HepG2 (cell line): ENCODE measurements around the gene SRCAP. TPM values are rescaled to one million over a fixed set of nuclear protein-coding genes. Genes with fewer than 3 reads are reported as not detected.

ENCODE experiments used
- CEBPG ChIP-seq: IDR thresholded peaks from 2 replicates; pipeline ENCODE4 v1.6.1; 2016
- ELF4 ChIP-seq: sonication (generic); formaldehyde crosslinking; IDR thresholded peaks from 2 replicates; pipeline ENCODE4 v1.5.0; 2020; ENCODE audit warnings: missing genetic modification reagents, mild to moderate bottlenecking, moderate library complexity, borderline replicate concordance
- HCFC1 ChIP-seq: fragments of 150-350 bp; IDR thresholded peaks from 2 replicates; pipeline ENCODE4 v1.6.1; 2014; ENCODE audit warnings: low read depth, low read length
- MAZ ChIP-seq, 2 experiments: sonication (generic) in 1 of 2; formaldehyde crosslinking in 1 of 2; IDR thresholded peaks; 2 replicates each; pipeline versions ENCODE4 v1.5.0 to v1.6.1; 2012 to 2020; ENCODE audit warnings: low read depth in 2 of 2, mild to moderate bottlenecking in 2 of 2, borderline replicate concordance in 1 of 2, improper control_type of control experiment in 1 of 2, low read length in 1 of 2, missing genetic modification reagents in 1 of 2, moderate library complexity in 1 of 2
- NBN ChIP-seq: fragments of 450-650 bp; conservative IDR thresholded peaks from 2 replicates; pipeline ENCODE4 v1.6.1; 2017
- RNF2 ChIP-seq: fragments of 450-650 bp; conservative IDR thresholded peaks from 2 replicates; pipeline ENCODE4 v1.6.1; 2016; ENCODE audit warnings: low read depth
- SMAD9 ChIP-seq: sonication (generic); formaldehyde crosslinking; IDR thresholded peaks from 2 replicates; pipeline ENCODE4 v1.5.1; 2020; ENCODE audit warnings: mild to moderate bottlenecking, missing genetic modification reagents
- SMARCE1 ChIP-seq: fragments of 450-650 bp; IDR thresholded peaks from 2 replicates; pipeline ENCODE4 v1.6.1; 2017; ENCODE audit warnings: borderline replicate concordance
- ZC3H4 ChIP-seq: sonication (generic); formaldehyde crosslinking; IDR thresholded peaks from 2 replicates; pipeline ENCODE4 v1.4.0; 2020; ENCODE audit warnings: missing genetic modification reagents, borderline replicate concordance
- ZFP90 ChIP-seq: sonication (generic); formaldehyde crosslinking; IDR thresholded peaks from 2 replicates; pipeline ENCODE4 v1.8.0; 2022; ENCODE audit warnings: missing genetic modification reagents, mild to moderate bottlenecking, inconsistent platforms, borderline replicate concordance
- ZNF101 ChIP-seq: sonication (generic); formaldehyde crosslinking; IDR thresholded peaks from 2 replicates; pipeline ENCODE4 v1.4.0; 2020; ENCODE audit warnings: mild to moderate bottlenecking, low read depth, missing genetic modification reagents, borderline replicate concordance
- ZNF292 ChIP-seq: sonication (generic); formaldehyde crosslinking; IDR thresholded peaks from 2 replicates; pipeline ENCODE4 v1.8.1; 2022; ENCODE audit warnings: mild to moderate bottlenecking, low read depth, missing genetic modification reagents, borderline replicate concordance
- ZNF570 ChIP-seq: sonication (generic); formaldehyde crosslinking; IDR thresholded peaks from 2 replicates; pipeline ENCODE4 v1.4.0; 2020; ENCODE audit warnings: mild to moderate bottlenecking, missing genetic modification reagents, borderline replicate concordance
- ZNF629 ChIP-seq: sonication (generic); formaldehyde crosslinking; conservative IDR thresholded peaks from 2 replicates; pipeline ENCODE4 v1.5.0; 2020; ENCODE audit warnings: missing genetic modification reagents
- ZNF720 ChIP-seq: sonication (generic); formaldehyde crosslinking; IDR thresholded peaks from 2 replicates; pipeline ENCODE4 v1.4.0; 2020; ENCODE audit warnings: missing genetic modification reagents
- ZSCAN12 ChIP-seq: sonication (generic); formaldehyde crosslinking; IDR thresholded peaks from 2 replicates; pipeline ENCODE4 v1.9.0; 2021; ENCODE audit warnings: mild to moderate bottlenecking, missing genetic modification reagents
- polyA plus RNA-seq, 8 experiments: library from polyadenylated mRNA; depleted of rRNA in 3 of 8; stranded (reverse) in 7 of 8; unstranded in 1 of 8; fragments of >200 nt; fragmentation: Illumina TruSeq in 4 of 8; extraction: Trizol in 4 of 8; gene quantifications; 2 replicates each; pipeline versions ENCODE4 v1.2.1 to v1.2.3, GENCODE V29; 2011 to 2016; ENCODE audit warnings: low read depth in 4 of 8, missing spikeins in 1 of 8, mixed read lengths in 1 of 8; ENCODE audit not compliant: insufficient read depth in 1 of 8
- total RNA-seq, 5 experiments: library from RNA; depleted of rRNA; stranded (reverse); fragments of >200 nt; fragmentation: Illumina TruSeq; extraction: Trizol; gene quantifications; 2 replicates each; pipeline ENCODE4 v1.2.3, GENCODE V29; 2016; ENCODE audit warnings: low read depth in 1 of 5
- TF ChIP-seq, protein P1 (sequence below): sonication (generic); formaldehyde crosslinking; IDR thresholded peaks from 2 replicates; pipeline ENCODE4 v1.9.0; 2021; ENCODE audit warnings: missing genetic modification reagents, mild to moderate bottlenecking, borderline replicate concordance
- TF ChIP-seq, protein P2 (sequence below): fragments of 450-650 bp; IDR thresholded peaks from 2 replicates; pipeline ENCODE4 v1.6.1; 2017
- TF ChIP-seq, protein P3 (sequence below): sonication (generic); formaldehyde crosslinking; IDR thresholded peaks from 2 replicates; pipeline ENCODE4 v1.5.0; 2020; ENCODE audit warnings: mild to moderate bottlenecking, missing genetic modification reagents
- TF ChIP-seq, protein P4 (sequence below): sonication (generic); formaldehyde crosslinking; IDR thresholded peaks from 2 replicates; pipeline ENCODE4 v1.4.0; 2020; ENCODE audit warnings: missing genetic modification reagents
- TF ChIP-seq, protein P5 (sequence below): sonication (generic); formaldehyde crosslinking; IDR thresholded peaks from 2 replicates; pipeline ENCODE4 v1.5.1; 2020; ENCODE audit warnings: missing genetic modification reagents, mild to moderate bottlenecking, borderline replicate concordance

Gene SRCAP
- total and polyA plus RNA-seq, 2 of the 13 experiments (the other 11 are each of a cell fraction or from before 2014, with no cell fraction given) = 4.9 to 9.0 TPM

DNA sequence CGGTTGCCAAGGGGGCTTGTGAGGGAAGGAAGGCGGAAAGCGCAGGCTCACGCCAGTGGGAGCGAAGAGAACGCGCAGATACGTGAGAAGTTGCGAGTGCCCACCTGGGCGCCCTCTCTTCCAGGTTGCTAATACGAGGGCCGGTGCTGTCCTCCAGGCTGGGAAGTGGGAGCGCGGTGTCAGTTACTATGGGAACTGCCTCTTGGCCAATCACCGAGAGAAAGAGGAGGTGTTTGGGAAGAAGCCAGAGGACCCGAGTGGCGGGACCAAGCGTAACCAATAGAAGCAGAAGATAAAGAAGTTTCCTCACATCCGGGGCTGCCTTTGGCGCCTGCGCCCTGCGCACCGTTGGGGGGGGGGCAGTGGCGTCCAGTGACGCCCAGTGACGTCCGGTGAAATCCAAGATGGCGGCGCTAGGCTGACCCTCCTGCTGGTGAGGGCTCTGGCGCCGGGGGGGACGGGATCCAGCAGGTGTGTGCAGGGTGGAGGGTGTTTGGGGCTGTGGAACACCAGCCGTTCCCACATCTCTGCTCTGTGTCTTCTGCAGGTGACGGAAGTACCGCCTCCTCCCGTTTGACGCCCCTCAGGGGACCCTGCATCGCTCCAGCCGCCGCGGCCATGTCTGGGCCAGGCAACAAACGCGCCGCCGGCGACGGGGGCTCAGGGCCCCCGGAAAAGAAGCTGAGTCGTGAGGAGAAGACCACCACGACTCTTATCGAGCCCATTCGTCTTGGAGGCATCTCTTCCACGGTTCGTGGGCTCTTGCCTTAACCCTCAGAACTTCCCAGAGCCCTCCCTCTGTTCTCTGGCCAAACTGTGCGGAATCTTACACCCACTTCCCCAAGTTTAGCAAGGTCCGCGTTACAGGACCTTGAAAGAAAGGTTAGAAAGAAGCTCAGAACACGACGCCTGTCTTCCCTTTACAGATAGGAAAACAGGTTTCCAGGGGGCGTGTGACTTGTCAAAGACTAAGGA lies 63.2 kb downstream of the SRCAP start, which contains the start of the genes CFAP119 and RNF40 (continued):
- TF ChIP-seq, protein P1, sequence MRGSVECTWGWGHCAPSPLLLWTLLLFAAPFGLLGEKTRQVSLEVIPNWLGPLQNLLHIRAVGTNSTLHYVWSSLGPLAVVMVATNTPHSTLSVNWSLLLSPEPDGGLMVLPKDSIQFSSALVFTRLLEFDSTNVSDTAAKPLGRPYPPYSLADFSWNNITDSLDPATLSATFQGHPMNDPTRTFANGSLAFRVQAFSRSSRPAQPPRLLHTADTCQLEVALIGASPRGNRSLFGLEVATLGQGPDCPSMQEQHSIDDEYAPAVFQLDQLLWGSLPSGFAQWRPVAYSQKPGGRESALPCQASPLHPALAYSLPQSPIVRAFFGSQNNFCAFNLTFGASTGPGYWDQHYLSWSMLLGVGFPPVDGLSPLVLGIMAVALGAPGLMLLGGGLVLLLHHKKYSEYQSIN = no peak
- no peak; the same call in 1 of the 2 replicates for TF ChIP-seq ZNF629
- TF ChIP-seq, protein P2, sequence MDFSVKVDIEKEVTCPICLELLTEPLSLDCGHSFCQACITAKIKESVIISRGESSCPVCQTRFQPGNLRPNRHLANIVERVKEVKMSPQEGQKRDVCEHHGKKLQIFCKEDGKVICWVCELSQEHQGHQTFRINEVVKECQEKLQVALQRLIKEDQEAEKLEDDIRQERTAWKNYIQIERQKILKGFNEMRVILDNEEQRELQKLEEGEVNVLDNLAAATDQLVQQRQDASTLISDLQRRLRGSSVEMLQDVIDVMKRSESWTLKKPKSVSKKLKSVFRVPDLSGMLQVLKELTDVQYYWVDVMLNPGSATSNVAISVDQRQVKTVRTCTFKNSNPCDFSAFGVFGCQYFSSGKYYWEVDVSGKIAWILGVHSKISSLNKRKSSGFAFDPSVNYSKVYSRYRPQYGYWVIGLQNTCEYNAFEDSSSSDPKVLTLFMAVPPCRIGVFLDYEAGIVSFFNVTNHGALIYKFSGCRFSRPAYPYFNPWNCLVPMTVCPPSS = no peak
- TF ChIP-seq ZNF101 (CRISPR knock-in tag) = no peak
- TF ChIP-seq ZSCAN12 (CRISPR knock-in tag) = no peak
- TF ChIP-seq MAZ (IDR thresholded peaks at IDR 0.05; ENCODE audit: borderline replicate concordance, low read depth, low read length) = 0 out of 2 replicates have a peak, but pooled peaks have one; percentile 49
- 0 out of 2 replicates have a peak, but pooled peaks have one; percentile 57 for TF ChIP-seq MAZ (CRISPR knock-in tag; IDR thresholded peaks at IDR 0.05; ENCODE audit: low read depth)
- TF ChIP-seq NBN = no peak
- TF ChIP-seq, protein P3, sequence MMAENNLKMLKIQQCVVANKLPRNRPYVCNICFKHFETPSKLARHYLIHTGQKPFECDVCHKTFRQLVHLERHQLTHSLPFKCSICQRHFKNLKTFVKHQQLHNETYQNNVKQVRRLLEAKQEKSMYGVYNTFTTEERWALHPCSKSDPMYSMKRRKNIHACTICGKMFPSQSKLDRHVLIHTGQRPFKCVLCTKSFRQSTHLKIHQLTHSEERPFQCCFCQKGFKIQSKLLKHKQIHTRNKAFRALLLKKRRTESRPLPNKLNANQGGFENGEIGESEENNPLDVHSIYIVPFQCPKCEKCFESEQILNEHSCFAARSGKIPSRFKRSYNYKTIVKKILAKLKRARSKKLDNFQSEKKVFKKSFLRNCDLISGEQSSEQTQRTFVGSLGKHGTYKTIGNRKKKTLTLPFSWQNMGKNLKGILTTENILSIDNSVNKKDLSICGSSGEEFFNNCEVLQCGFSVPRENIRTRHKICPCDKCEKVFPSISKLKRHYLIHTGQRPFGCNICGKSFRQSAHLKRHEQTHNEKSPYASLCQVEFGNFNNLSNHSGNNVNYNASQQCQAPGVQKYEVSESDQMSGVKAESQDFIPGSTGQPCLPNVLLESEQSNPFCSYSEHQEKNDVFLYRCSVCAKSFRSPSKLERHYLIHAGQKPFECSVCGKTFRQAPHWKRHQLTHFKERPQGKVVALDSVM (CRISPR knock-in tag) = peak; percentile 43; the same call in 1 of the 2 replicates
- TF ChIP-seq SMAD9 (CRISPR knock-in tag) = no peak
- TF ChIP-seq CEBPG (CRISPR knock-in tag) = peak; percentile 80
- TF ChIP-seq ZNF292 = no peak
- no peak for TF ChIP-seq ZNF570 (CRISPR knock-in tag)
- TF ChIP-seq ZC3H4 (CRISPR knock-in tag) = no peak
- TF ChIP-seq SMARCE1 = no peak
- TF ChIP-seq ZNF720 (CRISPR knock-in tag) = no peak
- peak; percentile 94 for TF ChIP-seq ZFP90
- TF ChIP-seq RNF2 = no peak
- TF ChIP-seq ELF4 (CRISPR knock-in tag) = no peak
- TF ChIP-seq, protein P4, sequence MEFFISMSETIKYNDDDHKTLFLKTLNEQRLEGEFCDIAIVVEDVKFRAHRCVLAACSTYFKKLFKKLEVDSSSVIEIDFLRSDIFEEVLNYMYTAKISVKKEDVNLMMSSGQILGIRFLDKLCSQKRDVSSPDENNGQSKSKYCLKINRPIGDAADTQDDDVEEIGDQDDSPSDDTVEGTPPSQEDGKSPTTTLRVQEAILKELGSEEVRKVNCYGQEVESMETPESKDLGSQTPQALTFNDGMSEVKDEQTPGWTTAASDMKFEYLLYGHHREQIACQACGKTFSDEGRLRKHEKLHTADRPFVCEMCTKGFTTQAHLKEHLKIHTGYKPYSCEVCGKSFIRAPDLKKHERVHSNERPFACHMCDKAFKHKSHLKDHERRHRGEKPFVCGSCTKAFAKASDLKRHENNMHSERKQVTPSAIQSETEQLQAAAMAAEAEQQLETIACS (CRISPR knock-in tag) = no peak; the same call in 1 of the 2 replicates
- no peak for TF ChIP-seq HCFC1
- TF ChIP-seq, protein P5, sequence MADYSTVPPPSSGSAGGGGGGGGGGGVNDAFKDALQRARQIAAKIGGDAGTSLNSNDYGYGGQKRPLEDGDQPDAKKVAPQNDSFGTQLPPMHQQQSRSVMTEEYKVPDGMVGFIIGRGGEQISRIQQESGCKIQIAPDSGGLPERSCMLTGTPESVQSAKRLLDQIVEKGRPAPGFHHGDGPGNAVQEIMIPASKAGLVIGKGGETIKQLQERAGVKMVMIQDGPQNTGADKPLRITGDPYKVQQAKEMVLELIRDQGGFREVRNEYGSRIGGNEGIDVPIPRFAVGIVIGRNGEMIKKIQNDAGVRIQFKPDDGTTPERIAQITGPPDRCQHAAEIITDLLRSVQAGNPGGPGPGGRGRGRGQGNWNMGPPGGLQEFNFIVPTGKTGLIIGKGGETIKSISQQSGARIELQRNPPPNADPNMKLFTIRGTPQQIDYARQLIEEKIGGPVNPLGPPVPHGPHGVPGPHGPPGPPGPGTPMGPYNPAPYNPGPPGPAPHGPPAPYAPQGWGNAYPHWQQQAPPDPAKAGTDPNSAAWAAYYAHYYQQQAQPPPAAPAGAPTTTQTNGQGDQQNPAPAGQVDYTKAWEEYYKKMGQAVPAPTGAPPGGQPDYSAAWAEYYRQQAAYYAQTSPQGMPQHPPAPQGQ (CRISPR knock-in tag) = no peak
